ENCODE measurements around the gene LYPD6B.

DNA sequence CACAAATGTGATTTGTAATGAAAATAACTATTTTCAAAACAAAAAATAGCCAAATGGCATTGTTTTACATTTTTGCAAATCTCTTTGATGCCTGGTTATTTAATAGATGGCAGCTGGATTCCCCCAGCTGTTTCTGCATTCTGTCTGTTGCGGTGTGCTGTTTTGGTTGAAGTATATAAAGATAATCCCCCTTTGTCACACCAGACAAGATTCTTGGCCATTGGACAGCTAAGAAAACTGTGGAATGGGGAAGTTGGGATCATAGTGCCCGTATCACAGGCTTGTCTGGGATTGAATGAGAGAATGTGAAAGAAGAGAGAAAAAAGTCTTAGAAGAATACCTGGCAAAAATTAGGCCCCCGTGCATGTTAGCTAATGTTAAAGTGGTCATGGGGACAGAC is 19.5 kb upstream of the LYPD6B start:
- TF ChIP-seq, protein P1, sequence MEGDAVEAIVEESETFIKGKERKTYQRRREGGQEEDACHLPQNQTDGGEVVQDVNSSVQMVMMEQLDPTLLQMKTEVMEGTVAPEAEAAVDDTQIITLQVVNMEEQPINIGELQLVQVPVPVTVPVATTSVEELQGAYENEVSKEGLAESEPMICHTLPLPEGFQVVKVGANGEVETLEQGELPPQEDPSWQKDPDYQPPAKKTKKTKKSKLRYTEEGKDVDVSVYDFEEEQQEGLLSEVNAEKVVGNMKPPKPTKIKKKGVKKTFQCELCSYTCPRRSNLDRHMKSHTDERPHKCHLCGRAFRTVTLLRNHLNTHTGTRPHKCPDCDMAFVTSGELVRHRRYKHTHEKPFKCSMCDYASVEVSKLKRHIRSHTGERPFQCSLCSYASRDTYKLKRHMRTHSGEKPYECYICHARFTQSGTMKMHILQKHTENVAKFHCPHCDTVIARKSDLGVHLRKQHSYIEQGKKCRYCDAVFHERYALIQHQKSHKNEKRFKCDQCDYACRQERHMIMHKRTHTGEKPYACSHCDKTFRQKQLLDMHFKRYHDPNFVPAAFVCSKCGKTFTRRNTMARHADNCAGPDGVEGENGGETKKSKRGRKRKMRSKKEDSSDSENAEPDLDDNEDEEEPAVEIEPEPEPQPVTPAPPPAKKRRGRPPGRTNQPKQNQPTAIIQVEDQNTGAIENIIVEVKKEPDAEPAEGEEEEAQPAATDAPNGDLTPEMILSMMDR (IDR thresholded peaks at IDR 0.05), result no peak
- TF ChIP-seq EZH2 (IDR thresholded peaks at IDR 0.05; ENCODE audit: borderline replicate concordance, insufficient read depth, low read depth, low read length, poor library complexity, severe bottlenecking), result no peak

Measured in B cell (primary cell).